ENCODE measurements around the gene HEATR9.

Gene HEATR9

DNA sequence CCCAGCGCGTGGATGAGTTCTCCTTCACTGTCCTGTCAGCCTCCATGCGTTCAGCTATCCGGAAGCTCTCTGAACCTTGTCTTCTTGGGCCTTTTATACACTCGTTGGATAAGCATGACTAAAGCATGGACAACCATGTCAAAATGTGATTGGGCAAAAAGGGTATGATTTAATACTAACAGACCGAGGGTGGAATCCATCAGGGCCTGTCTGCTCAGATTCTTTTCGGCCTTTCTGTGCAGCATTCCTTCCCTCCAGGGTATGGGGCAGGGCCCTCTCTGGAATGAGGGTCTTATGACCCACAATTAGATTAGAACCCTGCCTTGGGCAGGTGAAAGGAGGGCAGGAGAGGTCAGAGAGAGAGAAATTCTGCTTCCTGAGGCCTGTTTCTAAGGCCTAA, 25.5 kb upstream of the HEATR9 start:
- no peak for DNase-seq (ENCODE audit: low read depth)
- H3K4me3 ChIP-seq (ENCODE audit: control insufficient read depth, low read depth, low read length): no peak overlapping the region
- no peak for TF ChIP-seq CTCF (IDR thresholded peaks at IDR 0.05; ENCODE audit: control insufficient read depth, insufficient read depth, low read depth, low read length, missing control alignments)

DNA sequence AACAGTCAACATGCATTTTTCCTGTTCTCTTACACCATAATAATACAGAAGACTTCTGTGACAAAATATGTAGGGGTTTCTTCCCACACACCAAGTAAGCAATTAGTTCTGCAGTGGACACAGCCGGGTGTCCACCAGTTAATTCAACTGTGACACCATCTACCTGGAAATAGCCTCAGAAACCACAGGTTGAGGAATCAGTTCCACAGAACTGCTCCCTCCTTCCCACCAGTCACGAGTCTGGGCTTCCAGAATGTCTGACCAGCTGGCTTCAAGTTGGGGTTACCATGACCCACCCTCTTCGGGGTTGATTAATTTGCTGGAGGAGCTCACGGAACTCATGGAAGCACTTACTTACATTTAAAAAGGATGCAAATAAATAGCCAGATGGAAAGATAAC, 25.1 kb upstream of the HEATR9 start:
- TF ChIP-seq CTCF (IDR thresholded peaks at IDR 0.05; ENCODE audit: control insufficient read depth, insufficient read depth, low read depth, low read length, missing control alignments): no peak
- no peak overlapping the region for H3K4me3 ChIP-seq (ENCODE audit: control insufficient read depth, low read depth, low read length)
- no peak for DNase-seq (ENCODE audit: low read depth)

DNA sequence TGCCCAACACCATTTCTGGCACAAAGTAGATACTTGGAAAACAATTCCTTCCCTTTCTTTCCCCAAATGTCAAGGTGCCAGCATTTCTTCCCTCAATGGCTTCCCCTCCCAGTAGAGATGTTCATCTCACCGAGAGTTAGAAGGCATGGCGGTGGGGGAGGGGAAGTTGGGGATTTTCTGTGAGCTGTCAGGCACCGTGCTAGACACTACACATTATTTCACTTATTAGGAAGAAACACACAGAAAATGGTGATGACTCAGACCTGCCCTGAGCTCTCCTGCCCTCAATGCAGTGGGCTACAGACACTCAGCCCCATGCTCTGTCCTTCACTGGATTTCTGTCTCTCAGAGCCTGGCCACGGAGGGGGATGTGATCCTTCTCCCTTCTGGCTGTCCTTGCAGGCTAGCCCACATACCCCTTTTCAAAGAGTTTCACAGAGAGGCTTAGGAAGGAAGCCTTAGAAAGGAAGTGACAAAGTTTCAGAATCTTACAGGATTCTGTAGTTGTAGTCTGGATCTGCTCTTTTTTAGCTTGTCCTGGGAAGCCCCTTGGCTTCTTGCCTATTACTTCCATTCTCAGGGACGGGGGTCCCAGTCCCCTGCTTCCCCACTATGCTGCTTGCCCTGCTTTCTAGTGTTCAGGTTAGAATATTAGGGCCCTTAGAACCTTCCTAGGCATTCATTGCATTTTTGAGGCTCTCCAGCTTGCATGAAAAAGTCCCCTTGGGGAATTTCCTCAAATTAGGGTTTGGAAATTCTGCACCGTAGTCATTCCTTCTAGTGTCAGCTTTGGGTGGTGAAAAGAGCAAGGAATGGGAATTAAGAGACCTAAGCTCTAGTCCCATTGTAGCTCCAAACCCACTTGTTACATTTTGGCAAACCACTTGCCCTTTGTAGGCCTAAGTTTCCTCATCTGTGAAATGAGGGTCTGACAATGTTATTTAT, 23.7 kb upstream of the HEATR9 start:
- DNase-seq (ENCODE audit: low read depth): no peak
- no peak for TF ChIP-seq CTCF (IDR thresholded peaks at IDR 0.05; ENCODE audit: control insufficient read depth, insufficient read depth, low read depth, low read length, missing control alignments)
- no peak overlapping the region for H3K4me3 ChIP-seq (ENCODE audit: control insufficient read depth, low read depth, low read length)

GRCh38 chr17:35891269-35891668, 22.6 kb upstream of the HEATR9 start:
- DNase-seq (ENCODE audit: low read depth): no peak
- H3K4me3 ChIP-seq (ENCODE audit: control insufficient read depth, low read depth, low read length): no peak overlapping the region
- TF ChIP-seq CTCF (IDR thresholded peaks at IDR 0.05; ENCODE audit: control insufficient read depth, insufficient read depth, low read depth, low read length, missing control alignments): no peak

DNA sequence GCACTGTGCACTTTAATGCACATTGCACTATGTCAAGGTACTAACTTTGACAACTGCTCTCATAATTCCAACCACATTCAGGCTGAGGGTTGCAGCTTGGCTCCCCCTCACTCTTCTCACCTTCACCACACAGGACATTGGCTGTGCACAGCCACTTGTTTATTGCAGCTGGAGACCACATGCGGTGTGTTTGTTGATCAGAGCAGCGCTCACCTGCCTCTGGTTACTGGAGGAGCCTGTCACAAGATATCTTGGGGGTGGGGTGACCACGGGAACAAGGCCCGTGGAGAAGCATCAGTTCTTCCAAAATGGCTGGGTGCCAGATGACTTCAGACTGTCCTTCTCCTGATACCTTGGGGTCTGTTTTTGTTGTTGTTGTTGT, 22.1 kb upstream of the HEATR9 start:
- no peak for DNase-seq (ENCODE audit: low read depth)

More for the DNA sequence above, 22.1 kb upstream of the HEATR9 start:
- no peak for TF ChIP-seq CTCF (IDR thresholded peaks at IDR 0.05; ENCODE audit: control insufficient read depth, insufficient read depth, low read depth, low read length, missing control alignments)
- no peak overlapping the region for H3K4me3 ChIP-seq (ENCODE audit: control insufficient read depth, low read depth, low read length)

All from AG09309 (cell line).